ENCODE measurements around the gene STAG3.
"Not testable (repeated sequence)": the region's sequence is repeated elsewhere in the genome, so short reads cannot be mapped to it uniquely, and the experiment has no call there.

STAG3 gene

GRCh38 chr7:100176096-100177044 lies 1.3 kb upstream of the STAG3 start:
- DNase-seq: no peak

- DNase-seq: not testable (repeated sequence)
Measured at GRCh38 chr7:100180084-100180483, 2.4 kb downstream of the STAG3 start.

GRCh38 chr7:100182616-100183015 lies 4.9 kb downstream of the STAG3 start:
- DNase-seq: peak; percentile 33

- not testable (repeated sequence) for DNase-seq
Measured at GRCh38 chr7:100183090-100183489, 5.4 kb downstream of the STAG3 start.

GRCh38 chr7:100185726-100186125 lies 8.0 kb downstream of the STAG3 start:
- DNase-seq: no peak

DNA sequence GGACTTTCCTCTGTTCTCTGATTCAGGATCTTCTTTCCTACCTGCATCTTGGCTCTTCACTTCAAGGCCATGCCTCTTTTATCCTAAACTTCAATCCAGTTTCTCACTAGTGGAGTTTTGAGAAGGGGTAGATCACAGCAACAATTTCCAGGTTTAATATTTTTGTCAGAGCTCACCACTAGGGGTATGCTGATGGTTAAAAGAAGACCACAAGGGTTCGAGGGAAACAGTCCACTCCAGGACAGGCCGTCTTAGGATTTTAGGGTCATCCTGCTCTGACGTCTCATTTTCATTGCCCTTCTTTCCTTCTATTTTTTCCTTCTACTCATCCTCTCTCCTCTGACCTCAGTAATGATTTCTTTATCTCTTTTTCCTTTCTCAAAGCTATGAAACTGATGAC lies 11.3 kb downstream of the STAG3 start:
- DNase-seq: no peak

DNA sequence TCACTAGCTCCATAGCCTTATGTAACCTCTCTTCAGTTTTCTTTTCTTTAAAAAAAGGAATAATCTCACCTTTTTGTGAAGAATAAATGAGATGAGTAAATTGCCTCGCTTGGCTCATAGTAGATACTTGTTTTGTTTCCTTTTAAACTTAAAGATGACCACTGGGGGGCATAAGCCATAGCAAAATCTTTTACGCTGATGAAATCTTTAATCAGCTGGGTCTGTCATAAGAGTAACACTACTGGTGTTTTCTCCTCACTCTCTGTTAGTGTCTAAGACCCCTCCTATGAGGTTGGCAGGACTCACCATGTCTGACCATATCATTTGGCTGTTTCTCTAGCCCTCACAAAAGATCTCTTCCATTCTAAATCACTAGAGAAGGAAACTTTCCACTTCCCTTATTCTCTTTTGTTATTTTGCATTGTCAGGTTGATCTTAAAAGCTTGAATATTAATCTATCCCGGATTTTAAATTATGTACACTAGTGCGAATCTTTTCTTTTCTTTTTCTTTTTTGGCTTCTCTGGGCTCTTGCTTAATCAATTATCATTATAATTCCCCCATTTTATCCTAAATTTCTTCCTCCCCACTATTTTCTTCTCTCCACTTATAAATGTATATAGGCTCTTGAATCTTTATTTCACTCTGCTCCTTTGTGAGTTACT lies 12.5 kb downstream of the STAG3 start:
- no peak for DNase-seq

DNA sequence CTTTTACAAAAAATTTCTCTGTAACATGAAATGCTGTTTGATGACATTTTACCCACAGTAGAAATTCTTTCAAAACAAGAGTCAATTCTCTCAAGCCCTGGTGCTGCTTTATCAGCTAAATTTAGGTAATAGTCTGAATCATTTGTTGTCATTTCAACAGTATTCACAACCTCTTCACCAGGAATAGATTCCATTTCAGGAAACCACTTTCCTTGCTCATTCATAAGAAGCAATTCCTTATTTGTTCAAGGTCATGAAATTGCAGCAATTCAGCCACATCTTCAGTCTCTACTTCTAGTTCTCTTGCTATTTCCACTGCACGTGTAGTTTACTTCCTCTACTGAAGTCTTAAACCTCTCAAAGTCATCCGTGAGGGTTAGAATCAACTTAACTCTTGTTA lies 14.1 kb downstream of the STAG3 start:
- no peak for DNase-seq

DNA sequence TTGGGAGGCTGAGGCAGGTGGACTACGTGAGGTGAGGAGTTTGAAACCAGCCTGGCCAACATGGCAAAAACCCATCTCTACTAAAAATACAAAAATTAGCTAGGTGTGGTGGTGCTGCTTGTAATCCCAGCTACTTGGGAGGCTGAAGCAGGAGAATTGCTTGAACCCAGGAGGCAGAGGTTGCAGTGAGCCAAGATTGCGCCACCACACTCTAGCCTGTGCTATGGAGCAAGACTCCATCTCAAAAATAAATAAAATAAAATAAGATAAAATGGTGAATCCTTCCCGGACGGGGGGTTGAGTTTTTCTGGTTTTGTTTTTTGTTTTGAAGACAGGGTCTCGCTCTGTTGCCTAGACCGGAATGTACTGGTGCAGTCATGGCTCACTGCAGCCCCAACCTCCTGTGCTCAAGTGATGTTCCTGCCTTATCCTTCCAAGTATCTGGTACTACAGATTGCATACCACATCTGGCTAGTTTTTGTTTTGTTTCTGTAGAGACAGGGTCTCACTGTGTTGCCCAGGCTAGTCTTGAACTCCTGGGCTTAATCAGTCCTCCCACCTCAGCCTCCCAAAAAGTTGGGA lies 14.7 kb downstream of the STAG3 start:
- peak; percentile 28 for DNase-seq

DNA sequence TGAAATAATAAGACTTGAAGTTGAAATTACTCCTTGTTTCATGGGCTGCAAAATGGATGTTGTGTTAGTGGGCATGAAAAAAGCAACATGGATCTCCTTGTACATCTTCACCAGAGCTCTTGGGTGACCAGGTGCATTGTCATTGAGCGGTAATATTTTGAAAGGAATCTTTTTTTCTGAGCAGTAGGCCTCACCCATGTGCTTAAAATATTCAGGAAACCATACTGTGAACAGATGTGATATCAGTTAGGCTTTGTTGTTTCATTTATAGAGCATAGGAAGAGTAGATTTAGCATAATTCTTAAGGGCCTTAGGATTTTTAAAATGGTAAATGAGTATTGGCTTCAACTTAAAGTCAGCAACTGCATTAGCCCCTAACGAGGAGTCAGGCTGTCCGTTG lies 15.3 kb downstream of the STAG3 start:
- DNase-seq: no peak

GRCh38 chr7:100195222-100195621 lies 17.5 kb downstream of the STAG3 start:
- no peak for DNase-seq

- DNase-seq: not testable (repeated sequence)
Measured at GRCh38 chr7:100195901-100196322, 18.2 kb downstream of the STAG3 start.

DNA sequence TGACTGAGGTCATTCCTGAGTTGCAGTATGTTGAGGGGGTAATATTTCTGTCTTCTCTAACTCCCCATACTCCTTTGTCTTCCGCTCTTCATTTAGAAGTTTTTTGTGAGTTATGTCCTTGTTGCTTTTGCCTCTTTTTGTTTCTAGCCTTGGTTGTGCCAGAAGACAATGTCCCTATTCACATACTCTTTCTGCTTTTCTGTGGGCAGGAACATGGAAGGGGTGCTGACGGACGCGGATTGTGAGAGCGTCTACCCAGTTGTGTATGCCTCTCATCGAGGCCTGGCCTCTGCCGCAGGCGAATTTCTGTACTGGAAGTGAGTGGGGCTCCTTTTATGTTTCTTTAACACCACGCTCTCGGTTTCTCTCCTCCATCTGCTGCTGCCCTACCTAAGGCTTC lies 20.5 kb downstream of the STAG3 start:
- no peak for DNase-seq

- no peak for DNase-seq
Measured at GRCh38 chr7:100200693-100201092, 23.0 kb downstream of the STAG3 start.

GRCh38 chr7:100204454-100204853 lies 26.7 kb downstream of the STAG3 start:
- no peak for DNase-seq

DNA sequence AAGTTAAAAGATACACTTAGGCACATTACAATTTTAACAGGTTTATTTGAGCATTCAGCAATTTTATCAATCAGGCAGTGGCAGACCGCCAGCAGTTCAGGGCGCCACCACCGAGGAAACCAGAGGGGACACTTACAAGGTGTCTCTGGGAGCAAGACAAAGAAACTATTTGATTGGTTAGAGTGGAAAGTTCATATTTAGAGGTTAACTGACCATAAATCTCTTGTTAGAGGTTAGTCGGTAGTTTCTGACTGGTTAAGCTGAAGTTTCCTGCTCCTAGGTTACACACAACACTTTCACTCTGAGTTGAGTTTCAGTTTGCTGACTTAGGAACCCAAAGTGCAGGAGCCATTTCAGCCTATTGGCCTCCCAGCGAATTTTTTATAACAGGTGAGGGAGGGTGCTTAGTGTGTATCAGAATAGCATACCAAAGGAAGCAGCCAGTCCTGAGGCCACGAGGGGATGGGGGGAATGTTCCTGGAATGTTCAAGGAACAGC lies 31.2 kb downstream of the STAG3 start:
- no peak for DNase-seq

DNA sequence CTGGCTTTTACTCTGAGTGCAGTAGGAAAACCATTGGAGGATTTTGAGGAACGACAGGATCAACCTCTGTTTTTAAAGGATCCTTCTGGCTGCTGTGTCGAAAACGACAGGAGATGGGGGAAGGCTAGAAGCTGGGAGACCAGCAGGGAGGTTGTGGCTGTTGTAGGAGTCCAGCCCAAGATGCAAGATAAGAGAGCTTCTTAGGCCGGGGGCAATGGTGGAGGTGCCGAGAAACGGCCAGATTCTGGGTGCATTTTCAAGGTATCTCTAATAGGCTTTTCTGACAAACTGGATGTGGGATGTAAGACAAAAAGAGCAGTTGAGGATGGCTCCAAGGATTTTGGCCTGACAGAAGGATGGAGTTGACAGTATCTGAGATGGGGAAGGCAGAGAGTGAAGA lies 31.8 kb downstream of the STAG3 start:
- no peak for DNase-seq

DNA sequence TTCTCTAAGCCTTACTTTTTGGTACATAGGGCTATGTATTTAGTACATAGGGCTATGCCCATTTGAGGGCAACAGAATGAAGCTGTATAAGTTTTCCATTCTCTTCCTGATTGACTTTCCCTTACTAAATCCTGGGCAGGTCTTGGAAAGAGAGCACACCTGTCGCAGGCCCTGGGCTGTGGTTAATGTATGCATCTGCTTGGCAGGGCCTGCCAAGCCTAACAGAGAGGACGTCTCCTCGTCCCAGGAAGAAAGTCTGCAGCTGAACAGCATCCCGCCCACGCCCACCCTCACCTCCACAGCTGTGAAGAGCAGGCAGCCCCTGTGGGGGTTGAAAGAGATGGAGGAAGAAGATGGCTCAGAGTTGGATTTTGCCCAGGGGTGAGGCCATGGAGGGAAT lies 33.1 kb downstream of the STAG3 start:
- no peak for DNase-seq

GRCh38 chr7:100211342-100211780 lies 33.6 kb downstream of the STAG3 start:
- peak; percentile 62 for DNase-seq

DNA sequence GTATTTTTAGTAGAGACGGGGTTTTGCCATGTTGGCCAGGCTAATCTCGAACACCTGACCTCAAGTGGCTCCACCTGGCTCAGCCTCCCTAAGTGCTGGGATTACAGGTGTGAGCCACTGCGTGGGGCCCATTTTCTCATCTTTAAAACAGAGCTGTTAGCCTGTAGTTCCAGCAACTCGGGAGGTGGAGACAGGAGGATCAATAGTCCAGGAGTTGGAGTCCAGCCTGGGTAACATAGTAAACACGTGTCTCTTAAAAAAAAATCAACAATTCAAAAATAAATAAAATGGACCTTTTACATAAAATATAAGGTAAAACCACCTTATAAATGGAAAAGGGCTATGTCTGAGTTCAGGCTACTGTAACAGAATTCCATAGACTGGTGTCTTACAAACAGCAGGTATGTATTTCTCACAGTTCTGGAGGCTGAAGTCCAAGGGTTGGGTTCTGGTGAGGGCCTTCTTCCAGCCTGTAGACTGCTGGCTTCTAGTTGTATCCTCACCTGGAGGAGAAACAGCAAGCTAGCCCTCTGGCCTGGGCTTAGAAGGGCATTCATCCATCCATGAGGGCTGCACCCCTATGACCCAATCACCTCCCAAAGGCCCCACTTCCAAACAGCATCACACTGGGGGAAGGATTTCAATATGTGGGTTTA lies 35.0 kb downstream of the STAG3 start:
- no peak for DNase-seq

- no peak for DNase-seq
Measured at GRCh38 chr7:100213672-100214071, 36.0 kb downstream of the STAG3 start.

DNA sequence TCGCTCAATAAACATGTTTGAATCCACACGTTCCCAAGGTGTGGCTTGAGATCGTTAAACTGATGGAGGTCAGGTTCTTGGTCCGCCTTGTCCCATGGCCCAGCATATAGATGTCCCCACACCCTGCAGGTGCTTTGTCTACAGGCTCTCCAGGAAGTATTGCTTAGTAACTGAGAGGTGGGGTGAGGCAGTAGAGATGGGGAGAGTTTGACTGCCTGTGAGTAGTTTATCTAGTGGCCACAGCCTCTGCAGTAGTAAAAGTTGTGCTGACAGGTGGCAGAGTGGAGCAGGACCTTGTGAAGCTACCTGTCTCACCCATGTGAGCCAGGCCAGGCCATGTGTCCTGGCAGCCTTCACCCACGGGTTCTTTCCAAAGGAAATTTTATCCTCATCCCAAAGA lies 36.6 kb downstream of the STAG3 start:
- DNase-seq: peak; percentile 26

- DNase-seq: no peak
Measured at GRCh38 chr7:100215895-100216294, 38.2 kb downstream of the STAG3 start.
